Measurements from ENCODE around the gene POLR3H.

Gene POLR3H

DNA sequence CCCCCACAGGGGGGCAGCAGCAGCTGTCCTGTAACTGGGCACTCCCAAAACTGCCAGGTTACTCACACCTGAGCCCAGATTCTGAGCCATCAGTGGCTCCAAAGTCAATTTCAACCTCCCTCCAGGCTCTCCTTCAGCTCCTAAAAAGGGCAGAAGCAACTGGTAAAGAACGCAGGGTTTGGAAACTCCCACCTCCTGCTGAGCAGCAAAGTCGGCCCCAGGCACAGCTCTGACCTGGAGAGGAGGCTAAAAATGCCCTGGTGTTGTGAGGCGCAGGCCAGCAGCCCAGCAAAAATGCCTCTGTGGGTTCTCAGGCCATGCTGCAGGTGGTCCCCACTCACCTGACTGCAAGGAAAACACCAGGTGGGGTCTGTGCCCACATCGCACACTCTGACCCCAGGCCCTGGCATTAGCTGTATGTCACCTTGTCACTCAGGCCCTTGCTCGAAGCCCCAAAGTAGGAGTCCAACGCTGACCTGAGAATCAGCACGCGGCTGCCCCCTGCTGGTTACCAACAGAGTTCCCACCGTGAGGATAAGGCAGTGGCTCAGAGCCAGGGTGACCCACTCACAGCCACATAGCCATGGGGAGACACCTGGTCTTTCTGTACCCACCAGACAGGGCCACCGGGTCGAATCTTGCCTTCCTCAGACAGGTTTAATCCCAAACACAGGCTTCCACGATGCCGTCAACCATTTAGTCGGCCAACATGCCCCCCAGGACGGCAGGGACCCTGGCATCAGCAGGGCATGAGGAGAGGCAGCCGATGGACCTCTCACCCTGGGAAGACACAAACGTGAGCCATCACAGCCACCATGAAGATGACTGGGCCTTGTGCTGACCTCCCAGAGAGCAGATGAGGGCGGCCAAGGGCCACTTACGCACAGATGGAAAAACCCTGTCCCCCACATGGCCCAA lies 11.1 kb downstream of the POLR3H start:
- DNase-seq: no peak

DNA sequence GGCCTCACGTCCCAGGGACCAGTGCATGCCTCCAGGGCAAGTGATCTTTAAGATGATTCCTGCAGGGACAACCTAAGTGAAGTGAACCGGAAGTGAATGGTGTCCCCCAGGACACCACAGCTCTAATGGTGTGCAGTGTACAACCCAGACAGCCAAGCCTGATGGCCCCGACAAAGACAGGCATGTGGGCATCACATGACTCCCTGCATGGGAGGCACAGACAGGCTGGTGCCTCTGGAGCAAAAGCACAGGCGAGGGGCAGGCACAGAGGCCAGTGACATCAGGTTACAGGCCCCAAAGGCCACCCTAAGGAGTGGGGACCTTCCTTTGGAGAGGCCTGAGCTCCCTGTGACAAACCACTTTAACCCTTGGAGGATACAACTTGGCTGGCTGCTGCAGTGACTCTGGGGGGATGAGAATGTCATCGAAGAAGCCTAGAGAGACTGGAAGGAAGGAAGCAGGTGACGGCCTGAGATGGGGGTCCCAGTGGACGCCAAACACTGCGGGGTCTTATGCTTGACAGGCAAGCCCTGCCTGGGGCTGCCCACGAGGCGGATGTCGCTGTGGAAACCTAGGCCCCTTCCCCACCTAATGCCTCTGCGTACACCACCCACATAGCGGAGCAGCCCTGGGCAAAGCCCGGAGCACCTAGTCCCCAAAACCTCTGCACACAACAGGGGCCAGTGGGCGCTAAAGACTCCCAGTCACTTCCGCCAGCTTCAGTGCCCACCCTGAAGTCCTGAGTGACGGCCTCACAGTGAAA lies 12.4 kb downstream of the POLR3H start:
- no peak for DNase-seq

DNA sequence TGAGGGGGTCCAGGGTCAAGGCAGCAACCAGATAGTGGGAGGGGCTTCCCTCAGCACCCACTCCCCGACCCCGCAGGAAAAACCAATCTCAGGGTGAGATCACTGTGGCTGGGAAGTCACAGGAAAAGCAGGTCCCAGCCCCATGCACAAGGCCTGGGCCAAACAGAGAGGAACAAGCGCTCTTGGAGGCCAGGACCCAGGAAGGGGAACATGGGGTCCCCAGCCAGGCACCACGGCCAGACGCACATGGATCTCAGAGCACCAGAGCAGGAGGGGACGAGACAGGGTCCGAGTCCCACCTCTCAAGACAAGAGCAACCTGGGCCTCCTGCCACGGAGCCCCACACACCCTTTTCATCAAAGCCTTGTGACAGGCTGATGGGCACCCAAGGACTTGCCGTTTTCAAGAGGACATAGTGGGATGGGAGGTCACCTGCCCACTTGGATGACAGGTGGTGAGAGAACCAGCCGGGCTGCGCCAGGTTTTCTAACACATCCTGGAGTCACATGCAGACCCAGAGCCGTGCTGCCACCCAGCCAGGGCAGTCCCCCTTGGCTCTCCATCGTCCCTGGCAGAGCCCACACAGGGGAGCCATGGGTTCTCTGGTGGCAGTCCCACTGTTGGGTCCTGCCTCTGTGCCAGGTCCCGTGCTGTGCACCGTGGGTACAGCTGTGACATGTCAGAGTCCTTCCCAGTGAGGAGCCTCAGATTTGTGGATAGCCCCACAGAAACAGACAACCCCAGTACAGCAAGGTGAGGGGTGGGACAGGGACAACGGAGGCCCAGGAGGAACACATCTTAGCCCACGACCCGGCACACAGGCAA lies 13.2 kb downstream of the POLR3H start:
- DNase-seq: no peak

DNA sequence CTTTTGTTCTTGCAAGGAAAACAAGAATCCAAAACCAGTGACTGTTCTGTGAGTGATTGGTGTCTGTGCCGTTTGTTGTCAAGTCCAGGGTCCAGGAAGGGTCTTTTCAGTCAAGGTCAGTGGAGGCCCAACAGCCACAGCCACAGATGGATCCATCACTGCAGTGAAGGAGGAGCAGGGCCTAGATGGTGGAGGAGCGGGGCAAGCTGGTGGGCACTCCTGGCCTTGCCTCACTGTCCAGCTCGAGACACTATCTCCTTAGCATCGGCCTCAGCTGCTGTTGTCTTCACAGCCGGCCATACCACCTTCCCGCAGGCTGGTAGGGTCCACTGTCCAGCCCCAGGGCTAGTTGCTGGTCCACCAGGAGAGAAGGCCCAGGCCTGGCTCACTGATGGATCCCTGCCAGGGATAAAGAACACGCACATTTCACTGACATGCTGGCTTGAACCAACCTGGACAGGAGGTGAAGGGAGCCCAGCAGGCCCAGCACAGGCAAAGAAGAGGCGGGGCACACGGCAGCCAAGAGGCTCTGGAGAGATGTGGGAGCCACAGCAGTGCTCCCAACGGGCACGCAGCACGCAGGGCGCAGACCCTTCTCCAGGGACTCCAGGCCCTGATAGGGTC lies 15.2 kb downstream of the POLR3H start:
- no peak for DNase-seq

DNA sequence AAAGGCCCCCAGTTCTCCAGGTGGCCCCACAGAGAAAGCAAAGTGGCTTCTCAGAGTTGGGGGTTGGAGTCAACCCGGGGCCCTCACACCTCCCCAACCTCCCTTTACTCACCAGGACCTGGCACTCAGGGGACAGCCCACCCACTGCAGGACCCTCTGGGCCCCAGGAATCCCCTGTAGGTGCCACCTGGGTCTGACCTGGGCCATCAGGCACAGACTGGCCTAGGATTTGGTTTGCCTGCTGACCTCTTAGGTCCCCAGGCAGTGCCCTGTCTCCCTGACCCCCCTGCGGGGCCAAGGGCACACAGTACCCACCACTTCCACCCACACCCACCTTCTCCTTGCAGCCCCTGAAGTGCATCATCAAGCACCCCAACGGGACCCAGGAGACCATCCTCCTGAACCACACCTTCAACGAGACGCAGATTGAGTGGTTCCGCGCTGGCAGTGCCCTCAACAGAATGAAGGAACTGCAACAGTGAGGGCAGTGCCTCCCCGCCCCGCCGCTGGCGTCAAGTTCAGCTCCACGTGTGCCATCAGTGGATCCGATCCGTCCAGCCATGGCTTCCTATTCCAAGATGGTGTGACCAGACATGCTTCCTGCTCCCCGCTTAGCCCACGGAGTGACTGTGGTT lies 16.0 kb downstream of the POLR3H start:
- no peak for DNase-seq

DNA sequence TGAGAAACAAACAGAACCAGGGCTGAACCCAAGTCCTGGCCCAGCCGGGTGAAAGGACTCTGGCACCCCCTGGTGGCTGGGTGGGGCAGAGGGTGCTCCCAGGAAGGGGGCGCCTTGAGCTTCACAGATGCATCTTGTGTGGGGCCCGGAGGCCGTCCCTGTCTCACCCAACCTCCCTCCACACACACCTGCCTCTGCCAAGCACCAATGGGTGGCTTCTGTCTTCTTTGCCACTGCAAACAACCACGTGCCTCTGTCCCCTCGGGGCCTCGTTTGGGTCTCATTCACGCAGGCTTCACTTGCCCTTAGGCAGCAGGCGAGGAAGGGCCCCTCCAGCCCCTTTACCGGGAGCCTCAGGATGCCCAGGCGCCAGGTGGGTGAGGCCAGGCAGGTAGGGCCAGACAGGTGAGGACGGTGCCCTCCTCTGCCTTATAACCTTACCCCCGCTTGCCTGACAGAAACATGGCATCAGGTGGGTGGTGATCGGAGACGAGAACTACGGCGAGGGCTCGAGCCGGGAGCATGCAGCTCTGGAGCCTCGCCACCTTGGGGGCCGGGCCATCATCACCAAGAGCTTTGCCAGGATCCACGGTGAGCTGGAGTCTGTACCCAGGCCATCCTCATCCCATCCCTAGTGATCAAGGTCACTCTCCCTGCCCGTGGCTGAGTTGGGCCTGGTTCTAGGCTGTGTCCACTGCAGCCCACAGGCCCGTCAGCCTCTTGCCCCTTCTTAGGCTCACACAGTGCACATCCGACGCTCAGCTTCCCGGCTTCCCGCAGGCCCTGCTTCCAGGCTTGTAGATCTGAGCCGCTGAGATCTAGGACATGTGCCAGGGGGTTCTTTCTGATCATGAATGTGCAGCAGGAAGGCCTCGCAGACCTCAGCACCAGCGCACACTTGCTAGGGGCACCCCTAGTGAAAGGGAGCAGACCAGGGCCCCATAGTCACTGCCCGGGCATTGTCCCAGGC lies 17.2 kb downstream of the POLR3H start:
- peak; percentile 69 for DNase-seq

DNA sequence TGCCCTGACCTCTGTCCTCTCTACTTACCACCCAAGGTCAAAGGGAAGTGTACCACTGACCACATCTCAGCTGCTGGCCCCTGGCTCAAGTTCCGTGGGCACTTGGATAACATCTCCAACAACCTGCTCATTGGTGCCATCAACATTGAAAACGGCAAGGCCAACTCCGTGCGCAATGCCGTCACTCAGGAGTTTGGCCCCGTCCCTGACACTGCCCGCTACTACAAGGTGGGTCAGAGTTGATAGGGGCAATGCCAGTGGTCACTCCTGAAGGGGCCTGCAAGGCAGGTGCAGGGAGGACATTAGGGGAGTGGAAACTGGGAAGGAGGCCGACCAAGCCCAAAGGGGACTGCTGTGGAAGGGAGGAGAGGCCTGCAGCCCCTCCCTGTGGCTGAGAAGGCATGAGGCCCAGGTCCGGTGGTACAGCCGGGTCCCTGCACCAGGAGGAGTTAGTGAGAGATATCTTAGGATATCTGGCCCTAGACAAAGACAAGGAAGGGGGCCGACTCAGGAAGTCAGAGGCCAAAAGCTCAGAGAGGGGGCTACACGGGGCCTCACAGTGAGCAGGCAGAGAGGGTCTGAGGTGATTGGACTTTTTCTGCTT lies 17.9 kb downstream of the POLR3H start:
- no peak for DNase-seq

DNA sequence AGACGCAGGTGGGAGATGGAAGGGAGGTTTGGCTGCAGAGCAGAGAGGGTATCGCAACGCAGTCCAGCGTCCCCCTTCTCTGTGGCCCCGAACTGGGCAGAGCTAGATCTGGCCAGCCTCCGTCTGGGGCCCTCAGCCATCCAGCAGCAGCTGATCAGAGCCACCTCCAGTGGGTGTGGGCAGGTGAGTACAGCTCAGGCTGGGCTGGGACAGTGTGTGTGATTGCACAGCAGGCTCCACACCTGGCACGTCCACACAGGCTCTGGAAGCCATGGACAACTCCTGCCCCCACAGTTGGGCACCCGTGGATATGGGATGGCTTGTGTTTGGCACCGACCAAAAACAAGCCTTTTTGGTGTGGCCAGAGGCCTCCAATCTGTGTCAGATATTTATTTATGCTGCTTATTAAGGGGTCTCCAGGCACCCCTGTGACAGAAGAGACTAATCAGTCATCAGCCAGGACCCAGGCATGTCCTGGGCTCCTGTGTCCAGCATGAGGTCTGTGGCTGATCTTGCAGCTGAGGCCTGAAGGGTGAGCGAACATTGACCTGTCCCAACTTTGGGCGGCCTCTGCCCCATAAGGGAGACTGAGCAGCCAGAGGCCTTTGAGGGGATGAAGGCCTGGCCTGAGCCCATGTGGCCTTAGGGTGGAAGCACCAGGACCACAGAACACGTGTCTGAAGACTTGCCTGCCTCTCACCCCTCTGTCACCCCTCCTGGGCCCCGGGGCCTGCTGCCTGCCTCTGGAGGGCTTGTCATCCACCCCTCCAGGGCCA lies 18.6 kb downstream of the POLR3H start:
- DNase-seq: no peak

DNA sequence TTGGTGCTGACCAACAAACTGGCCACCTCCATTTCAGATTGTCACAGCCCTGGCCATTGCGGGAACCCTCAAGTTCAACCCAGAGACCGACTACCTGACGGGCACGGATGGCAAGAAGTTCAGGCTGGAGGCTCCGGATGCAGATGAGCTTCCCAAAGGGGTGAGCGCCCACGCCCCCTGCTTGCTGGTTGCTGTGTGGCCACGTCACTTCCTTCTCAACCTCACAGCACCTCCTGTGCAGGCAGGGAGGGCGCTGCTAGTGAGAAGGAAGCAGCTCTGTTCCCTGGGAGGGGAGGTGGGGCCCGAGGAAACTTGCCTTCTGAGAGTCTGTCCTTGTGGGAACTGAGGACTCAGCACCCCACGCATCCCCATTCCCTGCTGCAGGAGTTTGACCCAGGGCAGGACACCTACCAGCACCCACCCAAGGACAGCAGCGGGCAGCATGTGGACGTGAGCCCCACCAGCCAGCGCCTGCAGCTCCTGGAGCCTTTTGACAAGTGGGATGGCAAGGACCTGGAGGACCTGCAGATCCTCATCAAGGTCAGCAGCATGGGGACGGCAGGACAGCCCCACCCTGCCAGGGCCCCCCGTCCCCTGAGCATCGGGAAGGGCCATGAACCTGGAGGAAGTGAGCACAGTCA lies 19.3 kb downstream of the POLR3H start:
- no peak for DNase-seq

DNA sequence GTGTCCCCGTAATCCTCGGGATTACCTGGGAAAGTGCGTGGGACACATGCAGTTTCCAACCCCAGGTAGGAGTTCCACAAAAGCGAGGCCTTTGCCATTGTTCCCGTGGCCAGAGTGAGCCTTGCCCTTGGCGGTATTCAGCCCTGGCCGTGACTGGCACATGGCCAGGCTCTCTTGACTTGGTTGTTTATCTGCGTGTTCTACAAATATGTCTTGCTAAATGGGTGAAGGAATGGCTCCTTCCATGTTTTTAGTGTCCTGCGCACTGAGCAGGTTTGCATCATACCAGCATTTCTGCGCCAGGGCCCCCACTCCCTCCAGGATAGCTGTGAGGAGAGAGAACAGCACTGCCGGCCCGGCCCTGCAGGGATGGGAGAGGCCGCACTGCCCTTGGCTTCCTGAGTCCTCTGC lies 20.0 kb downstream of the POLR3H start:
- DNase-seq: no peak

DNA sequence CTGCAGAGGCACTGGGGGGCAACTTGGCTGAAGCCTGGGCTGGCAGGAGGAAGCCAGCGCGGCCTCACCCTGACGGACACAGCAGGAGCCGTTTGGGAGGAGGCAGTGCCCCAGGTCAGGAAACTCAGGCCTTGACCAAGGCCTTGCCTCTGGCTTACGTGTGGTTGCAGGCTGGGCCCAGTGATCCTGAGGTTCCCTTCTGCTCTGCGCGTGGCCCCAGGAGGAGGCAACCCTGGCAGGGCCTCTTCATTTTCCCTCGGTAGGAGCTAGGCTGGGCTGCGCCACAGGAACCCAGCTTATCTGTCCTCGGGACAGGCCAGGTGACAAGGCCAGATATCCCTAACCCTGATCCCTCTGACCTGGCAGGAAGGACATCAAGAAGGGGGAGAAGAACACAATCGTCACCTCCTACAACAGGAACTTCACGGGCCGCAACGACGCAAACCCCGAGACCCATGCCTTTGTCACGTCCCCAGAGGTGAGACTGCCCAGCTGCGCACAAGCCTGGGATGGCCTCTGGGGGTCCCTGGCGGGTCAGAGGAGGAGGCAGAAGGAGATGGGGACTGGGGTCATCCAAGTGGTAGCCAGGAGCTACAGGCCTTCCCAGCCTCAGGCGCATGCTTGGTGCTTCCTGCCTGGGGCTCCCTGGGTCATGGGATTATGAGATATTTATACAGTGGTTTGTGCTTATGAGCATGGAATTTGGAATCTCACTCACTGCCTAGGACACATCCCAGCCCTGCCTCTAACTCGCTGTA lies 20.6 kb downstream of the POLR3H start:
- no peak for DNase-seq

DNA sequence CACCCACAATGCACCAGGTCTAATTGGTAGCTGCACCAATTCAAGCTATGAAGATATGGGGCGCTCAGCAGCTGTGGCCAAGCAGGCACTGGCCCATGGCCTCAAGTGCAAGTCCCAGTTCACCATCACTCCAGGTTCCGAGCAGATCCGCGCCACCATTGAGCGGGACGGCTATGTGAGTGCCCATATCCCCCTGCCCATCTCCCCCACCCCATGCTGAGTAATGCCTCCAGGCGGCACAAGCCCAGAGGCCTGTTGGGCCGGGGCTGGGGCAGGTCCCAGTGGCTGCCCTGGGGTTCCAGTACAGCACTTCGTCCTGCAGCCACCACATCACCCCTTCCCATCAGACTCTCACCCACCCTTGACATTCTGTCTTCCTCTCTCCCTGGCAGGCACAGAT lies 21.5 kb downstream of the POLR3H start:
- DNase-seq: no peak

DNA sequence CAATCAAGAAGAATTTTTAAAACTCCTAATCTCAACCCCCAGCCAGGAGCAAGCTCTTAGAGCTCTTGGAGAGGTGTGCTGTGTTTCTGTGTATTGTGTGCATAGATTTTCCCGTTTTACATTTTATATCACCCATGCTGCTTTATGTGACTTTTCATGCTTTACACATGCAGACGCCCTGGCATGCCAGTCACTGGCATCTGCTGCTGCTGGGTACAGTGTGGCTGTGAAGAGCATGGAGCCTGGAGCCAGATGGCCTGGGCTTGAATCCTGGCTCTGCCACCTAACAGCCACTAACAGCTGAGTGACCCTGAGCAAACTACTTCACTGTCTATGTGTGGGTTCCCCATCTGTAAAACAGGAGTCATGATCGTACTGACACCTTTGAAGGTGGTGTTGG lies 23.1 kb downstream of the POLR3H start:
- no peak for DNase-seq

DNA sequence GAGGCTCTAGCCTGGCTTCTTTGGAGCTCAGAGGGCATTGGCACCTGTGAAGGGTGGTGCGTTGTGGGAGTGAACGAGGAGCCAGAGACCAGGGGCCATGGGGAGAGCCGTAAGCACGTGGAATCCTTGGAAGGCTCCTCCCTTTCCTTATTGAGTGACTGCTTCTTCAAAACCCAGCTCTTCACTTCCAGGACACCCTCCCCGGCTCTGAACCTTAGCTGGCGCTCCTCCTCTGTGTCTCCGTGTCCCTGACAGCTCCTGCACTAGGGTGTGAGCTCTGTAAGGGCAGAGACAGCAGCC lies 26.3 kb downstream of the POLR3H start:
- DNase-seq: no peak

DNA sequence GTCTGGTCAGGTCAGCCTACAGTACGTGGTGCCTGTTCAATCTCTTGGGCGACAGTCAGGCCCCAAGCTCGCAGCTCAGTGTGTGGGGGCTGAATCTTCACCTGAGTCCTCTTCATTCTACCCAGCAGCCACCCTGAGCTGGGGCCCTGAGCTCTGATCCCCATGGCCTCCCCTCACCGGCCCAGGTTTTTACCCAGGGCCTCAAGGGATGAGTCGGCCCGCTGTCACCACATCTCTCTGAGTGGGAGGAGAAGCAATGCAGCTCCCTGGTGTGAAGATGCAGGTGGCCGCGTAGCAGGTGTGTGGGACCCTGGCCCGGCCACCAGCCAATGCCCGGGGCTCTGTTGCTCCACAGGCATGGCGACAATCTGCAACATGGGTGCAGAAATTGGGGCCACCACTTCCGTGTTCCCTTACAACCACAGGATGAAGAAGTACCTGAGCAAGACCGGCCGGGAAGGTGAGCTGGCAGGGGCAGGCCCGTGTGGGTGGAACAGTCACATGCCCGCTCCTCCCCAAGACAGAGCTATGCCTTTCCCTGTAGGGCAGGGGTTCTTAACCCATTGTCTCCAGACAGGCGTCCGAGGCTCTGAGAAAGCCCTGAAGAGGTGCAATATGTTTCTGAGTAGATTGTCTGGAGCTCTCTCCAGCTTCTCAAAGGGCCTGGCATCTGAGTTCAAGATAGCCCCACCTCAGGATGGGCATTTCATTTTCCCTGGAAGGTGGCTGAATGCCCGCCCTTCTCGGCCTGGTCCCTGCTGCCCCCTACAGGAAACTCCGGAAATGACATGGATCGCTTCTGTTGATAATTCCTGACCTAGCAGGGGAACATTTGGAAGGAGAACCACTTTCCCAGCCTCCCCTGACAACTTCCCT lies 26.9 kb downstream of the POLR3H start:
- DNase-seq: peak; percentile 63

DNA sequence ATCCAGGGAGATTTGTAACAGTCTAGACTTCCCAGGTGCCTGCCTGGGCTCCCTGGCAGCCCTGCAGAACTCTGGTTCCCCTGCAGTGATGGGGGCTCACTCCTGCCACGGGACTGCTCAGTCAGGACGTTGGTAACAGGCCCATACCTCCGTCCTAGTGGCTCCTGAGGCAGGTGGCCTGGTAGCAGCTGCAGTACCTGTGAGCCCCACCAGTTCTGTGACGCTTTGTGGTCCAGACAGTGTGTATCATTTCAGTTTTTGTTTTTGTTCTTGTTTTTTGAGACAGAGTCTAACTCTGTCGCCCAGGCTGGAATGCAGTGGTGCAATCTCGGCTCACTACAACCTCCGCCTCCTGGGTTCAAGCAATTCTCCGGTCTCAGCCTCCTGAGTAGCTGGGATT lies 27.8 kb downstream of the POLR3H start:
- no peak for DNase-seq

DNA sequence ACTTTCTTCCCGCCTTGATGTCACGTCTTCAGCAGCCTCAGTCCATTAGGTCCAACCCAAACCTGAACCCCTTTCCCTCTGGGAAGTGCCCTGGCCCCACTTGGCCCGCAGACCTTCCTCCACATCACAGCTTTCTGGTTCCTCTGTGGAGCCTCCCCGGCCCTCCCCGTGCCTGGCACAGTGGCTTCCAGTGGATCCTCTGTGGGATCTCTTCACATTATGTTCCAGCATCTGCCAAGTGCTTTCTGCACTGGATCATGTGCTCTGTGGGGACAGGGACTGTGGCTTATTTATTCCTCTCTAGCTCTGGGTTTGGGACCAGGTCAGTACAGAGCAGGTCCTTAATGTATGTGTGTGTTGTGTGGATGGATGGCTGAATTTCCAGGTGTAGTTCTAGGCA lies 30.9 kb downstream of the POLR3H start:
- no peak for DNase-seq

Measured in 8988T (cell line).